ENCODE results near the gene IER3.

Gene IER3

GRCh38 chr6:30747300-30747687, 2.9 kb upstream of the IER3 start:
- TF ChIP-seq, protein P1, sequence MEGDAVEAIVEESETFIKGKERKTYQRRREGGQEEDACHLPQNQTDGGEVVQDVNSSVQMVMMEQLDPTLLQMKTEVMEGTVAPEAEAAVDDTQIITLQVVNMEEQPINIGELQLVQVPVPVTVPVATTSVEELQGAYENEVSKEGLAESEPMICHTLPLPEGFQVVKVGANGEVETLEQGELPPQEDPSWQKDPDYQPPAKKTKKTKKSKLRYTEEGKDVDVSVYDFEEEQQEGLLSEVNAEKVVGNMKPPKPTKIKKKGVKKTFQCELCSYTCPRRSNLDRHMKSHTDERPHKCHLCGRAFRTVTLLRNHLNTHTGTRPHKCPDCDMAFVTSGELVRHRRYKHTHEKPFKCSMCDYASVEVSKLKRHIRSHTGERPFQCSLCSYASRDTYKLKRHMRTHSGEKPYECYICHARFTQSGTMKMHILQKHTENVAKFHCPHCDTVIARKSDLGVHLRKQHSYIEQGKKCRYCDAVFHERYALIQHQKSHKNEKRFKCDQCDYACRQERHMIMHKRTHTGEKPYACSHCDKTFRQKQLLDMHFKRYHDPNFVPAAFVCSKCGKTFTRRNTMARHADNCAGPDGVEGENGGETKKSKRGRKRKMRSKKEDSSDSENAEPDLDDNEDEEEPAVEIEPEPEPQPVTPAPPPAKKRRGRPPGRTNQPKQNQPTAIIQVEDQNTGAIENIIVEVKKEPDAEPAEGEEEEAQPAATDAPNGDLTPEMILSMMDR (IDR thresholded peaks at IDR 0.05; ENCODE audit: control insufficient read depth, extremely low read depth, insufficient read depth) = no peak
- H3K4me3 ChIP-seq (ENCODE audit: low read depth, low read length) = no peak overlapping the region
- DNase-seq (ENCODE audit: low read depth) = no peak

GRCh38 chr6:30743099-30744053, 971 bp downstream of the IER3 start:
- TF ChIP-seq, protein P1 (IDR thresholded peaks at IDR 0.05; ENCODE audit: control insufficient read depth, extremely low read depth, insufficient read depth) = no peak
- H3K4me3 ChIP-seq (ENCODE audit: low read depth, low read length) = peak overlapping the region; percentile 97
- DNase-seq (ENCODE audit: low read depth) = no peak

DNA sequence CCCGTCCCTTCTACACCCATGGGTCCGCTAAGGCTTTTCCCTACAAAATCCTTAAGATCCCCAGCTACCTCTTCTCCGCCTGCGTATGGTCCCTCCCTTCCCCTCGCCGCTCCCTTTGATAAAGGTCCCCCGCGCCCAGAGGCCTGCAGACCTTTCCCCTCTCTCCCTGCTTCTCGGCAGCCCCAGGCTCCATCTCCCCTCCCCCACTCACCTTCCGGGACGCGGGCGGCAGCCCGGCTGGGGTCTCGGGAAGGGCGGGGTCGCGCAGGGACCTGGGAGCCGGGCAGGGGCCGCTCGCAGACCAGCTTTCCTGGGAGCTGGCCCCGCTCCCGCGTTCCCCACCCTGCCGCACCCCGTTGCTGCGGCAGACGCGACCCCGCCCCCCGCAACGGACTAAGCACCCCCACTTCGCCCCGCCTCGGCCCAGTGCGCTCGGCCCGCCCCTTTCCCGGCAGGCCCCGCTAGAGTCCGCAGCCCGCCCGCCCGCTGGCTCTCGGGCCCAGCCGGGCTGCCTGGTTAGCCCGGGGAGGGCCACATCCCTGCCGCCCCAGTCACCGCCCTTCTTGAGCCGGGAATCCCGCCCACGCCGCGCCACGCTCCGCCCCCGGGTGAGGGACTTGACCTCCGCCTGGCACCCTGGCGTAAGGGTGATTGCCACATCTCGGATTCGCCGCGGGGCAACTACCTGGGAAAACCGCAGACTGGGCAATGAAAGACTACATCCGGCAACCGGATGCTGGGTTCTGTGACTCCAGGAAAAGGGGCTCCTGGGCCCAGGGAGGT, 1.8 kb downstream of the IER3 start, which contains the start of gene FLOT1:
FLOT1 (minus strand) TSS at position 372 of the 783 bp plus-strand sequence. CDS start 498 bp downstream, outside the sequence.
- peak; percentile 89 for DNase-seq (ENCODE audit: low read depth)
- H3K4me3 ChIP-seq (ENCODE audit: low read depth, low read length) = peak within 1 kb of the TSS; percentile 97
- TF ChIP-seq, protein P1 (IDR thresholded peaks at IDR 0.05; ENCODE audit: control insufficient read depth, extremely low read depth, insufficient read depth) = no peak

DNA sequence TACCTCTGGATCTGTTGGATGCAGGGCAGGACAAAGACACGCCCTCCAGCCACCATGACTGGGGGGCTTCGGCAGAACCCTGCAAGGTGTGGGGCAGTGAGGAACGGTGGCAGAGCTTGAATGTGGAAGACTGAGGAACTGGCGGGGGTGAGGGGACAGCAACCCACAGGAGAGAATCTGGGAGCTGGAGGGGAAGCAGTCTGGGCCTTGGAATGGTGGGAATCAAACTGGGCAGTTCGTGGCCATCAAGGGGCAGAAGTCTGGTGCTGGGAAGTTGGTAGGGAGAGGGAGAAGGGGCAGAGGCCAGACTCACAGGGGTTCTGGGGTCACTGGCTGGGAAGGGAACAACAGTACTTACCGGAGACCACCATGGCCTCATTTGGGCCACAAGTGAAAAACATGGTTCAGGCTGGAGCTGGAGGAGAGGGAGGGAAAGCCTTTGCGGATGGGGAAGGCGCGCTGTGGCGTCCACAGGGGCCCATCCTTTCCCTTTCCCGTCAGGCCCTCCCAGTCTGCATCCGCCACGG, 2.5 kb downstream of the IER3 start:
- no peak for DNase-seq (ENCODE audit: low read depth)
- H3K4me3 ChIP-seq (ENCODE audit: low read depth, low read length) = peak overlapping the region; percentile 97
- TF ChIP-seq, protein P1 (IDR thresholded peaks at IDR 0.05; ENCODE audit: control insufficient read depth, extremely low read depth, insufficient read depth) = no peak

DNA sequence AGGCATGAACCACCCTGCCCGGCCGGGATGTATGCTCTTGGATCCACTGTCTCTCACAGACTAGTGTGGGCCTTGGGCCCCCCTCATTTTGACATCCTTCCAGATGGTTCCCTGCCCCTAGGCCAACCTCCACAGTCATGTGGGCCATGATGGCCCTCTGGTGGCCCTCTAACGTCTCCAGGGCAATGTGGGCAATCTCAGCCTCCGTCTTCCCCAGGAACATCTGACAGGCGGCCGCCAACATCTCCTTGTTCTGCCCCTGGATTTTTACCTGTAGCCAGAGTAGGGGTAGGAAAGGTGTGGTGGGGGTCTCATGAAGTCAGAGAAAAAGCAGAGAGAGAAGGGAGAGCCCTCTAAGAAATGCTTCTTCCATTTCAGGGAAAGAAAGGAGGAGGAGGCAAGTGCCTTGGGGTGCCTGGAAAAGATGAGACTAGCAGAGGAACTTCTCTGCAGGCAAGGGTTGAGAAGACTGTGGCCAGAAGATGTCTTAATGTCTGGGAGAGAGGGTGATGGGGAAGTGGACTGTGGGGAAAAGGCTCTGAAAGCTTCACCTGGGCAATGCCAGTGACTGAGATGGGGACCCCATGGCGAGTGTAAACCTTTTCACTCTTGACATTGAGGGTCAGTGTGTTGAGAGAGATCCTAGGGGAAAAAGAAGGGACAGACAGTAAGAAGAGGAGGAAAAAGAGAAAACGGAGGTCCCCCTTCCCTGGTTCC, 3.1 kb downstream of the IER3 start:
- TF ChIP-seq, protein P1 (IDR thresholded peaks at IDR 0.05; ENCODE audit: control insufficient read depth, extremely low read depth, insufficient read depth) = no peak
- no peak for DNase-seq (ENCODE audit: low read depth)
- H3K4me3 ChIP-seq (ENCODE audit: low read depth, low read length) = peak overlapping the region; percentile 97

DNA sequence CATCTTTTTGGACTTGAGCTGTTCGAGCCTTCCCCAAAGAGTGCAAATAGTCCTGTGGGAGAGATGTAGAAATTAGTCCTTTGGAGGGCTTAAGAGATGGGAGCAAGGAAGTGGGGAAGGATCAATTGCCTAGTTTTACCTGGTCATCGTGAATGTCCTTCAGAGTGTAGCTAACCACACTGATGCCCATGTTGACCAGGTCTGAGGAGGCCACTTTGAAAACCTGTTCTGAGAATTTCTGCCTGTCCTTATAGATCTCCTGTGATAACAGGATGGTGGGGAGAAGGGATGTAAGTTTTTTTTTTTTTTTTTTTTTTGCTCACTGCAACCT, 3.8 kb downstream of the IER3 start:
- no peak for DNase-seq (ENCODE audit: low read depth)
- TF ChIP-seq, protein P1 (IDR thresholded peaks at IDR 0.05; ENCODE audit: control insufficient read depth, extremely low read depth, insufficient read depth) = no peak
- no peak overlapping the region for H3K4me3 ChIP-seq (ENCODE audit: low read depth, low read length)
